ENCODE data around the gene CACNA1A. TPM values are rescaled to one million over a fixed set of nuclear protein-coding genes. Genes with fewer than 3 reads are reported as not detected.

CACNA1A gene
- polyA plus RNA-seq, 1 donor (not counting 4 experiments of a cell fraction or from before 2014, with no cell fraction given) = not detected

DNA sequence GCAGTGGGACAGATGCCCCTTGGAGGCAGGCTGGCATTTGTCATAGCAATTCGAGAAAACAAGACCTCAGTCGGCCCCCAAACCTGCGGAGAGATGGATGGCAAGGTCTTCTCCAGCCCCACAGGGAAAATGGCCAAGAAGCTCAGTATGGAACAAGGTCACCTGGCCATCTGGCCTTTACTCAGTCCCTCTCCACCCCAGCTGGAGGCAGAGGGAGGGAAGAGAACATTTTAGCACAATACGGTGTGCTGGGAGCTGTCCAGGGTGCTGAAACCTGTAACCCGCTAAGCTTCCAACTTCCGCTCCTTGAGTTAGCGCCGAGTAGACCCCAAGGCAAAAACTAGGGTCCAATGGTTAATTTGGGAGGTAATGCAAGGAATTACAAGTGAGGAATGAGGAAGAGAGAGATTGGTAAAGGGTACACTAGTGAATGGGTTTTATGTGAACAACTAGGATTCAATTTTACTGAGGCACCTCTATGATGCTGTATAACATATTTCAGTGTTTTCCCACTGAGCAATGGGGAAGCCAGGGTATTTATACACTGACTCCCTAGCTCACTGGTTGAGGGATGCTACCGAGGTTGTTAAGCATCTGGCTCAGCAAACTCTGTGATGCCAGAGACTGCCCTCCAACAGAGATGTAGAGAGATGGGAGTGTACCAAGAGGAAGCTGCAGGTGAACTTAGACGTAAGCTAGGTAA is 64.3 kb downstream of the CACNA1A start:
- dilution Hi-C loops (cut with MboI; ENCODE audit: extremely low pct_ligation_motif_present, low sequenced_read_pairs) = no loop called here
- FAIRE-seq = no peak
- H3K9ac ChIP-seq (ENCODE audit: control insufficient read depth, extremely low read depth, insufficient read depth, low read length) = no peak overlapping the region
- no peaks in the 10 kb centered on the region for H4K20me1 ChIP-seq (ENCODE audit: control insufficient read depth, extremely low read depth, insufficient read depth, low read length)
- H3K27ac ChIP-seq (ENCODE audit: control insufficient read depth, insufficient read depth, low read length) = no peak overlapping the region
- H3K9me1 ChIP-seq (ENCODE audit: control insufficient read depth, extremely low read depth, insufficient read depth, low read length) = no peaks in the 10 kb centered on the region
- no peak overlapping the region for H3K4me3 ChIP-seq (ENCODE audit: control insufficient read depth in 2 of 3, extremely low read depth in 1 of 3, insufficient read depth in 2 of 3, low read depth in 1 of 3, low read length in 3 of 3)
- H3K4me1 ChIP-seq (ENCODE audit: control insufficient read depth, extremely low read depth, insufficient read depth, low read length) = no peaks in the 10 kb centered on the region
- H3K36me3 ChIP-seq (ENCODE audit: control insufficient read depth in 2 of 2, extremely low read depth in 1 of 2, insufficient read depth in 2 of 2, low read length in 2 of 2) = no peaks in the 10 kb centered on the region
- H2AFZ ChIP-seq (ENCODE audit: control insufficient read depth, low read length) = no peak overlapping the region
- H3K79me2 ChIP-seq (ENCODE audit: control insufficient read depth, insufficient read depth, low read length) = no peaks in the 10 kb centered on the region
- TF ChIP-seq EZH2 (IDR thresholded peaks at IDR 0.05; ENCODE audit: low read length) = no peak
- TF ChIP-seq, protein P1, sequence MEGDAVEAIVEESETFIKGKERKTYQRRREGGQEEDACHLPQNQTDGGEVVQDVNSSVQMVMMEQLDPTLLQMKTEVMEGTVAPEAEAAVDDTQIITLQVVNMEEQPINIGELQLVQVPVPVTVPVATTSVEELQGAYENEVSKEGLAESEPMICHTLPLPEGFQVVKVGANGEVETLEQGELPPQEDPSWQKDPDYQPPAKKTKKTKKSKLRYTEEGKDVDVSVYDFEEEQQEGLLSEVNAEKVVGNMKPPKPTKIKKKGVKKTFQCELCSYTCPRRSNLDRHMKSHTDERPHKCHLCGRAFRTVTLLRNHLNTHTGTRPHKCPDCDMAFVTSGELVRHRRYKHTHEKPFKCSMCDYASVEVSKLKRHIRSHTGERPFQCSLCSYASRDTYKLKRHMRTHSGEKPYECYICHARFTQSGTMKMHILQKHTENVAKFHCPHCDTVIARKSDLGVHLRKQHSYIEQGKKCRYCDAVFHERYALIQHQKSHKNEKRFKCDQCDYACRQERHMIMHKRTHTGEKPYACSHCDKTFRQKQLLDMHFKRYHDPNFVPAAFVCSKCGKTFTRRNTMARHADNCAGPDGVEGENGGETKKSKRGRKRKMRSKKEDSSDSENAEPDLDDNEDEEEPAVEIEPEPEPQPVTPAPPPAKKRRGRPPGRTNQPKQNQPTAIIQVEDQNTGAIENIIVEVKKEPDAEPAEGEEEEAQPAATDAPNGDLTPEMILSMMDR (optimal IDR thresholded peaks at IDR 0.05 in 1 of 3, IDR thresholded peaks at IDR 0.05 in 1 of 3, conservative IDR thresholded peaks at IDR 0.05 in 1 of 3; ENCODE audit: extremely low read depth in 1 of 3, insufficient read depth in 2 of 3, low read length in 3 of 3) = no peak
- no peaks in the 10 kb centered on the region for H3K9me3 ChIP-seq (ENCODE audit: control insufficient read depth, low read depth, low read length)
- H3K4me2 ChIP-seq (ENCODE audit: control insufficient read depth, extremely low read depth, insufficient read depth, low read depth, low read length) = no peak overlapping the region
- DNase-seq (ENCODE audit: low read depth, low spot score) = no peak
- H3K27me3 ChIP-seq (ENCODE audit: control insufficient read depth, extremely low read depth, insufficient read depth, low read length) = no peaks in the 10 kb centered on the region

DNA sequence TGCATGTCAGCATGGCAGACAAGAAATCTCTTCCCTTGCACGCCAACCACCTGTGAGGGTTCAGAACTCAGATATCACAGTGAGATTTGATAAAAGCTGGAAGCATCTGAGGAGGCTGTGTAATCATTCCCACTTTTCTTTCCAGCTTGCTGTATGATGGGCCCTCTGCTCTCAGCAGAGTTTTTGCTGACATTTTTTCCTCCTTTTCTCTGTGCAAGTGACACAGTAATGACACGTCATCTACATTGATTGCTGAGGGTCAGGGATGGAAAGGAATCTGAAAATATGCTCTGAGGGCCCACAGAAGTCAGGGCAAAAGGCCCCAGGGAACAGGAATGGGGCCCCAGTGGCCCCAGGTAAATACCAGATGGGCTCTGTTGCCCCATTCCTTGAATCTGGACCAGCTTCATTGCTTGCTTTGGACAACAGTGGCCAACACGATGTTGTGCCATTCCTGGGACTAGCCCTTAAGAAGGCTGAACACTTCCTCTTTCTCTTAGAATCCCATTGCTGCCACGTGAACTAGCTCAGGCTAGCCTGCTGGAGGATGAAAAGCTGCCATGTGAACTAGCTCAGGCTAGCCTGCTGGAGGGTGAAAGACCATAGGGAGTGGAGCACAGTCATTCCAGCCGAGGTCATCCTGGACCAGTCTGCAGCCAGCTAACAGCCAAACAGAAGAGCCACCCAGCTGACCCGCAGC is 68.2 kb downstream of the CACNA1A start:
- H3K9ac ChIP-seq (ENCODE audit: control insufficient read depth, extremely low read depth, insufficient read depth, low read length) = no peak overlapping the region
- H3K79me2 ChIP-seq (ENCODE audit: control insufficient read depth, insufficient read depth, low read length) = no peaks in the 10 kb centered on the region
- H3K9me1 ChIP-seq (ENCODE audit: control insufficient read depth, extremely low read depth, insufficient read depth, low read length) = no peaks in the 10 kb centered on the region
- dilution Hi-C loops (cut with MboI; ENCODE audit: extremely low pct_ligation_motif_present, low sequenced_read_pairs) = no loop called here
- no peaks in the 10 kb centered on the region for H3K27me3 ChIP-seq (ENCODE audit: control insufficient read depth, extremely low read depth, insufficient read depth, low read length)
- TF ChIP-seq, protein P1 (optimal IDR thresholded peaks at IDR 0.05 in 1 of 3, IDR thresholded peaks at IDR 0.05 in 1 of 3, conservative IDR thresholded peaks at IDR 0.05 in 1 of 3; ENCODE audit: extremely low read depth in 1 of 3, insufficient read depth in 2 of 3, low read length in 3 of 3) = no peak
- no peak for TF ChIP-seq EZH2 (IDR thresholded peaks at IDR 0.05; ENCODE audit: low read length)
- no peaks in the 10 kb centered on the region for H4K20me1 ChIP-seq (ENCODE audit: control insufficient read depth, extremely low read depth, insufficient read depth, low read length)
- no peaks in the 10 kb centered on the region for H3K36me3 ChIP-seq (ENCODE audit: control insufficient read depth in 2 of 2, extremely low read depth in 1 of 2, insufficient read depth in 2 of 2, low read length in 2 of 2)
- no peak overlapping the region for H3K27ac ChIP-seq (ENCODE audit: control insufficient read depth, insufficient read depth, low read length)
- DNase-seq (ENCODE audit: low read depth, low spot score) (no peak), FAIRE-seq (no peak)
- no peak overlapping the region for H2AFZ ChIP-seq (ENCODE audit: control insufficient read depth, low read length)
- H3K4me3 ChIP-seq (ENCODE audit: control insufficient read depth in 2 of 3, extremely low read depth in 1 of 3, insufficient read depth in 2 of 3, low read depth in 1 of 3, low read length in 3 of 3) = no peak overlapping the region
- H3K9me3 ChIP-seq (ENCODE audit: control insufficient read depth, low read depth, low read length) = no peaks in the 10 kb centered on the region
- no peaks in the 10 kb centered on the region for H3K4me1 ChIP-seq (ENCODE audit: control insufficient read depth, extremely low read depth, insufficient read depth, low read length)
- no peak overlapping the region for H3K4me2 ChIP-seq (ENCODE audit: control insufficient read depth, extremely low read depth, insufficient read depth, low read depth, low read length)

Measured in keratinocyte (primary cell).